Activated naive CD4-positive, alpha-beta T cell treated with Interleukin-2 at 50 U/mL for 16 hours (primary cell): Measurements from ENCODE around the gene IL33.

Experiments used
- DNase-seq: peaks from one replicate; pipeline ENCODE4 v3.0.0-alpha.2; 2020

IL33 gene

DNA sequence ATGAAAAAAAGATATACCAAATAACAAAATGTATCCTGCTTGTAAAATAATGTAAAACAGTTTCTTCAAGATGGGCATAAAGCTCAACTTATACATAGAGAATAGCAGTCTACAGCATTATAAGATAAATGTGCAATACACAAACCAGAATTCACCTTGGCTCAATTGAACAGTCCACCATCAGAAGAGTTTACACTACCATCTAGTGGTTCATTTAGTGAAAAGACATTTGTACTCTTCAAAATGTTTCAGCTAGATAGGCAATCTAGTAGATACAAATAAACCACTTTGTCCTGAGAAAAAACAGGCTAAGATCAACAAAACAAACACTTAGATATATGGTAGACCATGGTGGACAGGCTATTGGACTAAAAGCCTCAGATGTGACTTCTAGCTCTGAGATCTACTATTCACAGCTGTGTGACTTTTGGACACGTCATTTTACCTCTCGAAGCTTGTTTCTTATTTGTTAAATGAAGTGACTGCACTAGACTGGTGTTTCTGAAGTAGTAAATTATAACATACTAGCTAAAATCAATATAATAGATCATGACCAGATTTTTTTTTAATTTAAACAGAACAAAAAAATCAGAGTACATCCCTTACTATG, 90.5 kb downstream of the IL33 start:
- DNase-seq, result no peak
